Vagina (tissue), 2 donors: ENCODE data around the gene C10orf71. TPM values are rescaled to one million over a fixed set of nuclear protein-coding genes. Genes with fewer than 3 reads are reported as not detected.

Experiments used
- DNase-seq, 2 donors: peaks; one replicate each; pipeline ENCODE4 v3.0.0-alpha.2; 2017; ENCODE audit errors: extremely low spot score in 2 of 2
- H3K27ac ChIP-seq: fragments of 200-600 bp; sonication (generic); one replicate; pipeline ENCODE4 v1.5.1; 2019
- H3K27me3 ChIP-seq: fragments of 200-600 bp; sonication (generic); one replicate; pipeline ENCODE4 v1.5.1; 2019
- H3K36me3 ChIP-seq, 2 donors: fragments of 200-600 bp; sonication (generic); one replicate each; pipeline ENCODE4 v1.5.1; 2017 to 2019
- H3K4me1 ChIP-seq: fragments of 200-600 bp; sonication (generic); one replicate; pipeline ENCODE4 v1.5.1; 2019
- H3K4me3 ChIP-seq, 2 donors: fragments of 200-600 bp; sonication (generic); 1 replicate in 1 of 2; 2 replicates in 1 of 2; pipeline ENCODE4 v1.5.1; 2016 to 2019
- H3K9me3 ChIP-seq: fragments of 200-600 bp; sonication (generic); one replicate; pipeline ENCODE4 v1.5.1; 2019
- POLR2A ChIP-seq, 2 donors: fragments of 450-650 bp; IDR thresholded peaks; one replicate each; pipeline ENCODE4 v1.6.1; 2017; ENCODE audit warnings: antibody characterized with exemption in 2 of 2, mild to moderate bottlenecking in 2 of 2, moderate library complexity in 2 of 2
- POLR2AphosphoS5 ChIP-seq, 2 donors: sonication (generic); formaldehyde crosslinking; IDR thresholded peaks; one replicate each; pipeline ENCODE4 v1.9.0; 2017; ENCODE audit warnings: antibody characterized with exemption in 2 of 2, mild to moderate bottlenecking in 2 of 2, low read depth in 1 of 2; ENCODE audit not compliant: insufficient read depth in 1 of 2
- intact Hi-C: fragments of 100-400 bp; cut with DNase I; formaldehyde crosslinking; loops from one replicate; pipeline ENCODE4 v1.15.1; 2023
- total RNA-seq: library from RNA; depleted of rRNA; stranded (reverse); fragments of >200 nt; gene quantifications from one replicate; pipeline ENCODE4 v1.2.3, GENCODE V29; 2016
- TF ChIP-seq, protein P1 (sequence below), 3 experiments: fragments of 450-650 bp in 2 of 3; fragments of 200-600 bp in 1 of 3; sonication (generic) in 1 of 3; IDR thresholded peaks; one replicate each; pipeline ENCODE4 v1.5.1; 2017 to 2019; ENCODE audit warnings: antibody characterized with exemption in 3 of 3, mild to moderate bottlenecking in 2 of 3, moderate library complexity in 2 of 3

The C10orf71 gene
- total RNA-seq, 1 donor from 2014 or later = not detected

- H3K36me3 ChIP-seq = no peaks in the 10 kb centered on the region
- no peak for DNase-seq
- H3K4me1 ChIP-seq = no peaks in the 10 kb centered on the region
- intact Hi-C loops = no loop called here
- TF ChIP-seq, protein P1, sequence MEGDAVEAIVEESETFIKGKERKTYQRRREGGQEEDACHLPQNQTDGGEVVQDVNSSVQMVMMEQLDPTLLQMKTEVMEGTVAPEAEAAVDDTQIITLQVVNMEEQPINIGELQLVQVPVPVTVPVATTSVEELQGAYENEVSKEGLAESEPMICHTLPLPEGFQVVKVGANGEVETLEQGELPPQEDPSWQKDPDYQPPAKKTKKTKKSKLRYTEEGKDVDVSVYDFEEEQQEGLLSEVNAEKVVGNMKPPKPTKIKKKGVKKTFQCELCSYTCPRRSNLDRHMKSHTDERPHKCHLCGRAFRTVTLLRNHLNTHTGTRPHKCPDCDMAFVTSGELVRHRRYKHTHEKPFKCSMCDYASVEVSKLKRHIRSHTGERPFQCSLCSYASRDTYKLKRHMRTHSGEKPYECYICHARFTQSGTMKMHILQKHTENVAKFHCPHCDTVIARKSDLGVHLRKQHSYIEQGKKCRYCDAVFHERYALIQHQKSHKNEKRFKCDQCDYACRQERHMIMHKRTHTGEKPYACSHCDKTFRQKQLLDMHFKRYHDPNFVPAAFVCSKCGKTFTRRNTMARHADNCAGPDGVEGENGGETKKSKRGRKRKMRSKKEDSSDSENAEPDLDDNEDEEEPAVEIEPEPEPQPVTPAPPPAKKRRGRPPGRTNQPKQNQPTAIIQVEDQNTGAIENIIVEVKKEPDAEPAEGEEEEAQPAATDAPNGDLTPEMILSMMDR (IDR thresholded peaks at IDR 0.05) = no peak
- no peak for TF ChIP-seq POLR2A (IDR thresholded peaks at IDR 0.05)
- no peak for TF ChIP-seq POLR2AphosphoS5 (IDR thresholded peaks at IDR 0.05; ENCODE audit: insufficient read depth in 1 of 2, low read depth in 1 of 2)
- H3K27me3 ChIP-seq = no peaks in the 10 kb centered on the region
- no peaks in the 10 kb centered on the region for H3K9me3 ChIP-seq
- H3K27ac ChIP-seq = no peak overlapping the region
- no peak overlapping the region for H3K4me3 ChIP-seq
Measured at GRCh38 chr10:49282306-49282705, 16.7 kb upstream of the C10orf71 start.

DNA sequence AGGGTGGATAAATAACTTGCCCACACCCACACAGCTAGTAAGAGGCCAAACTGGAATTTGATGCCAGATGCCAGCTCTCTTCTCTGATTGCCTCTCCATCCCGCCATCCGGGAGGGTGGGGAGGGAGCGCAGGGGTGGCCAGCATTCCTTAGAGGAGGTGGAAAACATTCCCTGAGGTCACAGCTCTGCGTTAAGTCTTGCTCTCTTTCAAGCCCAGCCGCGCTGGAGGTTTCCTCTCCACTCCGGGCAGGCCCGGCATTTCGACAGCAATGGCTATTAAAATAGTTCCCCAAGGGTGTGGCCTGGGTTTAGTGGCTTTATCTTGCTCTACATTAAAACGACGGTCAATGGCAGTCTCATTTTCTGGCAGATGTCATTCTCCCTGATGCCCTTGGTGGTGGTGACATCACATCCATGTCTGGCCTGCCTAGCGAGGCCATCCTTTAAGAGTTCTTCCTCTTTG is 16.1 kb upstream of the C10orf71 start:
- DNase-seq = no peak
- no peaks in the 10 kb centered on the region for H3K27me3 ChIP-seq

GRCh38 chr10:49283491-49283890 is 15.5 kb upstream of the C10orf71 start:
- intact Hi-C loops = no loop called here
- DNase-seq = no peak

More for the DNA sequence above, 16.1 kb upstream of the C10orf71 start:
- Histone ChIP-seq H3K4me1 (no peaks in the 10 kb centered on the region), H3K4me3 (no peak overlapping the region), H3K9me3 (no peaks in the 10 kb centered on the region), H3K27ac (no peak overlapping the region), H3K36me3 (no peaks in the 10 kb centered on the region)
- TF ChIP-seq POLR2AphosphoS5 (IDR thresholded peaks at IDR 0.05; ENCODE audit: insufficient read depth in 1 of 2, low read depth in 1 of 2) = no peak
- intact Hi-C loops = no loop called here

GRCh38 chr10:49284356-49284755 is 14.6 kb upstream of the C10orf71 start:
- H3K27ac ChIP-seq = no peak overlapping the region
- no peaks in the 10 kb centered on the region for H3K36me3 ChIP-seq
- H3K4me1 ChIP-seq = no peaks in the 10 kb centered on the region
- H3K27me3 ChIP-seq = no peaks in the 10 kb centered on the region
- TF ChIP-seq POLR2AphosphoS5 (IDR thresholded peaks at IDR 0.05; ENCODE audit: insufficient read depth in 1 of 2, low read depth in 1 of 2) = no peak
- intact Hi-C loops = no loop called here
- H3K9me3 ChIP-seq = no peaks in the 10 kb centered on the region
- DNase-seq = no peak
- H3K4me3 ChIP-seq = no peak overlapping the region

More at GRCh38 chr10:49283491-49283890, 15.5 kb upstream of the C10orf71 start:
- H3K27me3 ChIP-seq = no peaks in the 10 kb centered on the region
- H3K36me3 ChIP-seq = no peaks in the 10 kb centered on the region
- TF ChIP-seq POLR2AphosphoS5 (IDR thresholded peaks at IDR 0.05; ENCODE audit: insufficient read depth in 1 of 2, low read depth in 1 of 2) (no peak), POLR2A (IDR thresholded peaks at IDR 0.05) (no peak)
- TF ChIP-seq, protein P1 (IDR thresholded peaks at IDR 0.05) = no peak
- H3K4me3 ChIP-seq = no peak overlapping the region
- H3K9me3 ChIP-seq = no peaks in the 10 kb centered on the region
- H3K27ac ChIP-seq = no peak overlapping the region
- H3K4me1 ChIP-seq = no peaks in the 10 kb centered on the region

DNA sequence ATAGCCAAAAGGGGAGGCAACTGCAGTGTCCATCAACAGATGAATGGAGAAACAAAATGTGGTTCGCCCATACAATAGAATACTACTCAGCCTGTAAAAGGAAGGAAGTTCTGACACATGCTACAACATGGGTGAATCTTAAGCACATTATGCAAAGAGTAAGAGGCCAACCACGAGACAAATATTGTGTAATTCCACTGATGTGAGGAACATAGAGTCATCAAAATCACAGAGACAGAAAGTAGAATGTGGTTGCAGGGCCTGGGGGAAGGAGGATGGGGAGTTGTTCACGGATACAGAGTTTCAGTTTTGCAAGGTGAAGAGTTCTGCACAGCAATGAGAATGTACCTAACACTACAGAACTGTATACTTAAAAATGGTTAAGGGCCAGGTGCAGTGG is 13.7 kb upstream of the C10orf71 start:
- TF ChIP-seq, protein P1 (IDR thresholded peaks at IDR 0.05) = no peak
- TF ChIP-seq POLR2AphosphoS5 (IDR thresholded peaks at IDR 0.05; ENCODE audit: insufficient read depth in 1 of 2, low read depth in 1 of 2) (no peak), POLR2A (IDR thresholded peaks at IDR 0.05) (no peak)
- Histone ChIP-seq H3K9me3 (no peaks in the 10 kb centered on the region), H3K4me3 (no peak overlapping the region), H3K4me1 (no peaks in the 10 kb centered on the region), H3K27ac (no peak overlapping the region), H3K36me3 (no peaks in the 10 kb centered on the region), H3K27me3 (no peaks in the 10 kb centered on the region)
- intact Hi-C loops = no loop called here
- no peak for DNase-seq

DNA sequence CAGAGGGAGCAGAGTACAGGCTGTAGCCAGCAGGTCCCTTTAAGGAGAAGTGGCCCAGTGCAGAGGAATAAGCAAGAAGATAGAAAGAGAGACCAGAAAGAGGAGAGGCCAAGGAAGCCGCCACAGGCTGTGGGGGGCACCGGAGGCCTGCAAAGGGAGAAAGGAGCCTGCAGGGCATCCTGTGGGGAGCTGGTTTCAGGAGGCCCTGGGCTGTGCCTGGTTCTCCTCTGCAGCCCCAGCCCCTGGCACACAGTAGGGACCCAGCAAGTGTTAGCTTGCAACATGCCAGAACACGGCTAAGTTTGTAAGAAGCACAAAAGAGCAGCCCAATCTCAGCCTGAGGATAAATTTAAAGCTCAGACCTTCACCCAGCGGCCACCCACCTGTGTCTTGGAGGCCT is 12.3 kb upstream of the C10orf71 start:
- Histone ChIP-seq H3K9me3 (no peaks in the 10 kb centered on the region), H3K27me3 (no peaks in the 10 kb centered on the region), H3K36me3 (no peaks in the 10 kb centered on the region), H3K4me1 (no peaks in the 10 kb centered on the region), H3K4me3 (no peak overlapping the region), H3K27ac (no peak overlapping the region)
- intact Hi-C loops = no loop called here
- no peak for DNase-seq
- TF ChIP-seq POLR2A (IDR thresholded peaks at IDR 0.05) = no peak
- TF ChIP-seq, protein P1 (IDR thresholded peaks at IDR 0.05) = no peak
- no peak for TF ChIP-seq POLR2AphosphoS5 (IDR thresholded peaks at IDR 0.05; ENCODE audit: insufficient read depth in 1 of 2, low read depth in 1 of 2)
